ENCODE data around the gene DAZAP1. TPM values are rescaled to one million over a fixed set of nuclear protein-coding genes. Genes with fewer than 3 reads are reported as not detected.

DAZAP1 gene
- total and polyA plus RNA-seq, 2 of the 4 experiments (the other 2 are of a cell fraction) = 22.0 to 62.8 TPM

- Histone ChIP-seq H4K5ac (ENCODE audit: low read depth, low read length) (no peak overlapping the region), H2BK120ac (ENCODE audit: low read depth, low read length) (no peak overlapping the region), H3K56ac (ENCODE audit: extremely low read depth, insufficient read depth, low read length) (no peak overlapping the region), H3K4me1 (ENCODE audit: control insufficient read depth, insufficient read depth, low read length) (peaks cover under 1% of the 10 kb centered on the region; the same call in 1 of the 2 replicates), H3K36me3 (ENCODE audit: control insufficient read depth, insufficient read depth, low read length) (peaks cover 62% of the 10 kb centered on the region), H3K14ac (replicated peaks; ENCODE audit: low read depth, low read length) (no peak overlapping the region), H3K79me1 (ENCODE audit: low read depth in 1 of 2, low read length in 2 of 2) (peaks cover 2 to 32% of the 10 kb centered on the region in 2 experiments), H3K27me3 (ENCODE audit: control insufficient read depth, insufficient read depth, low read length) (no peaks in the 10 kb centered on the region), H3K9me1 (ENCODE audit: insufficient read depth, low read length) (peaks cover 4% of the 10 kb centered on the region), H4K20me1 (ENCODE audit: insufficient read depth, low read length) (no peaks in the 10 kb centered on the region; the same call in 1 of the 2 replicates), H2AFZ (replicated peaks; ENCODE audit: low read length, poor library complexity) (no peak overlapping the region), H4K8ac (ENCODE audit: low read depth in 2 of 2, low read length in 2 of 2) (no peak overlapping the region), H3K4ac (ENCODE audit: low read depth, low read length) (no peak overlapping the region), H3K9me3 (ENCODE audit: control insufficient read depth, insufficient read depth, low read length) (no peaks in the 10 kb centered on the region), H3K9ac (ENCODE audit: low read depth, low read length) (no peak overlapping the region), H3K23ac (ENCODE audit: low read depth, low read length) (no peak overlapping the region), H4K91ac (ENCODE audit: insufficient read depth, low read depth, low read length) (no peak overlapping the region), H2BK5ac (ENCODE audit: low read depth, low read length, poor library complexity, severe bottlenecking) (no peak overlapping the region), H3K4me3 (ENCODE audit: insufficient read depth, low read depth, low read length) (no peak overlapping the region), H2AK5ac (ENCODE audit: low read depth, low read length) (no peak overlapping the region), H2BK15ac (ENCODE audit: low read depth, low read length) (no peak overlapping the region), H3K27ac (ENCODE audit: insufficient read depth, low read length) (no peak overlapping the region), H2BK20ac (ENCODE audit: low read depth, low read length) (no peak overlapping the region), H3K18ac (ENCODE audit: low read depth, low read length) (no peak overlapping the region), H2AK9ac (replicated peaks; ENCODE audit: low read depth, low read length, poor library complexity) (no peak overlapping the region), H3K4me2 (ENCODE audit: low read depth, low read length) (no peak overlapping the region)
- dilution Hi-C loops (cut with HindIII; ENCODE audit: low sequenced_read_pairs, unreplicated experiment) (no loop called here), in situ Hi-C loops (cut with MboI; ENCODE audit: low sequenced_read_pairs) (no loop called here), intact Hi-C loops (cut with micrococcal nuclease) (no loop called here)
- no peak for ATAC-seq (ENCODE audit: low read depth)
- WGBS, 2 experiments (ENCODE audit: extremely low coverage in 2 of 2, insufficient read length in 1 of 2) = 85% methylated on average over 26 of the region's 35 CpGs; no CpG with 5 or more reads in 1 of the 2 experiments
- CTCF ChIA-PET = no interaction called here
- no peak for TF ChIP-seq SMC3 (IDR thresholded peaks at IDR 0.05; ENCODE audit: low read depth, low read length)
- BruUV-seq (replicated peaks) = no TSS peak
- DNase-seq = no peak
- POLR2A ChIA-PET (ENCODE audit: unreplicated experiment) = no interaction called here
Measured at GRCh38 chr19:1366899-1367870, 40.2 kb upstream of the DAZAP1 start.
